NT2/D1 (cell line): ENCODE data around the gene INSYN1.
"Not testable (repeated sequence)": the region's sequence is repeated elsewhere in the genome, so short reads cannot be mapped to it uniquely, and the experiment has no call there.

Source experiments
- DNase-seq: peaks from one replicate; pipeline ENCODE4 v3.0.0-alpha.2; 2011; ENCODE audit warnings: low read depth, low spot score
- H3K27me3 ChIP-seq: 2 replicates; pipeline ENCODE4 v1.6.0; 2011; ENCODE audit warnings: mild to moderate bottlenecking; ENCODE audit not compliant: insufficient read length, insufficient read depth
- H3K36me3 ChIP-seq: 2 replicates; pipeline ENCODE4 v1.6.1; 2011; ENCODE audit warnings: mild to moderate bottlenecking, low read length, mixed read lengths; ENCODE audit not compliant: insufficient read depth, insufficient read length
- H3K4me1 ChIP-seq: 2 replicates; pipeline ENCODE4 v1.5.1; 2011; ENCODE audit not compliant: insufficient read depth, insufficient read length
- H3K4me3 ChIP-seq: 2 replicates; pipeline ENCODE4 v1.5.1; 2011; ENCODE audit warnings: low read depth; ENCODE audit not compliant: insufficient read length
- H3K9ac ChIP-seq: 2 replicates; pipeline ENCODE4 v1.6.0; 2011; ENCODE audit warnings: low read depth; ENCODE audit not compliant: insufficient read length
- H3K9me3 ChIP-seq: 2 replicates; pipeline ENCODE4 v1.5.1; 2011; ENCODE audit warnings: mild to moderate bottlenecking, low read length; ENCODE audit not compliant: insufficient read depth
- SUZ12 ChIP-seq: IDR thresholded peaks from 2 replicates; pipeline ENCODE4 v1.6.1; 2011; ENCODE audit not compliant: insufficient read length, insufficient read depth; ENCODE audit errors: extremely low read depth
- YY1 ChIP-seq: IDR thresholded peaks from 2 replicates; pipeline ENCODE4 v1.6.1; 2011; ENCODE audit not compliant: insufficient read length, insufficient read depth
- ZNF274 ChIP-seq: IDR thresholded peaks from 2 replicates; pipeline ENCODE4 v1.6.1; 2011; ENCODE audit warnings: mild to moderate bottlenecking, low read depth, low read length

Gene INSYN1

DNA sequence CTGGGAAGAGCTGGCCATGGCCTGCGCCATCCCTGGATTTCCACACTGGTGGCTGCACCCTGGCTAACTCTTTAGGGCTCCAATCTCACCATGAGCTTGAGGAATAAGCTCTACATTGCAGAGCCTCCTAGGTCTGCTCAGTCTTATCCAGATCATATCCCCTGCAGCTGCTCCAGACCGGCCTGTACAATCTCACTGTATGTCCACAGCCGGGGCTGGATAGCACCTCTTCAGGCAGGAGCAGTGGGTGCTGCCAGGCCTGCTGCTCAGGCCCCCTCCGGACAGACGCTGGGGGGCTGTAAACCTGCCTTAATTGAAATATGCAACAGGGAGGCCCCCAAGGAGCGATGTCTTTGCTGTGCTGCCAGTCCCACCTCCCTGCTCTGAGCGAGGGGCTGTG, 15.6 kb downstream of the INSYN1 start:
- H3K27me3 ChIP-seq: no peaks in the 10 kb centered on the region
- no peak overlapping the region for H3K4me3 ChIP-seq
- H3K9ac ChIP-seq: no peak overlapping the region
- TF ChIP-seq SUZ12 (no peak), ZNF274 (no peak), YY1 (no peak)
- H3K9me3 ChIP-seq: no peaks in the 10 kb centered on the region
- peaks cover 19% of the 10 kb centered on the region for H3K36me3 ChIP-seq
- peaks cover 13% of the 10 kb centered on the region for H3K4me1 ChIP-seq
- no peak for DNase-seq

- Histone ChIP-seq H3K36me3 (no peaks in the 10 kb centered on the region), H3K27me3 (no peaks in the 10 kb centered on the region), H3K4me3 (no peak overlapping the region), H3K9me3 (no peaks in the 10 kb centered on the region), H3K4me1 (peaks cover 2% of the 10 kb centered on the region), H3K9ac (no peak overlapping the region)
- TF ChIP-seq SUZ12 (no peak), YY1 (no peak), ZNF274 (no peak)
- no peak for DNase-seq
These were observed 20.2 kb downstream of the INSYN1 start for GRCh38 chr15:73732930-73733329.

DNA sequence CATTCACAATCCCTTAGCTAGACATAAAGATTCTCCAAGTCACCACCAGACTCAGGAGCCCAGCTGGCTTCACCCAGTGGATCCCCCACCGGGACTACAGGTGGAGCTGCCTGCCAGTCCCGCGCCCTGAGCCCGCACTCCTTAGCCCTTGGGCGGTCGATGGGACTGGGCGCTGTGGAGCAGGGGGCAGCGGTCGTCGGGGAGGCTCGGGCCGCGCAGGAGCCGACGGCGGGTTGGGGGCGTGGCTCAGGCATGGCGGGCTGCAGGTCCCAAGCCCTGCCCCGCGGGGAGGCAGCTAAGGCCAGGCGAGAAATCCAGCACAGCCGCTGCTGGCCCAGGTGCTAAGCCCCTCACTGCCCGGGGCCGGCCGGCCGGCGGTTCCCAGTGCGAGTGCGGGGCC, 21.1 kb downstream of the INSYN1 start:
- not testable (repeated sequence) for H3K9ac ChIP-seq, H3K4me1 ChIP-seq, DNase-seq, H3K36me3 ChIP-seq, H3K9me3 ChIP-seq, H3K4me3 ChIP-seq, H3K27me3 ChIP-seq

GRCh38 chr15:73727330-73727976, 25.7 kb downstream of the INSYN1 start:
- TF ChIP-seq SUZ12 (no peak), ZNF274 (no peak), YY1 (no peak)
- no peak overlapping the region for H3K4me3 ChIP-seq
- no peak for DNase-seq
- H3K27me3 ChIP-seq: no peaks in the 10 kb centered on the region
- H3K9me3 ChIP-seq: no peaks in the 10 kb centered on the region
- no peak overlapping the region for H3K9ac ChIP-seq
- peaks cover 6% of the 10 kb centered on the region for H3K4me1 ChIP-seq
- H3K36me3 ChIP-seq: no peaks in the 10 kb centered on the region

GRCh38 chr15:73724212-73724611, 28.9 kb downstream of the INSYN1 start:
- Histone ChIP-seq H3K27me3 (no peaks in the 10 kb centered on the region), H3K9ac (no peak overlapping the region), H3K36me3 (no peaks in the 10 kb centered on the region), H3K4me3 (no peak overlapping the region), H3K9me3 (no peaks in the 10 kb centered on the region), H3K4me1 (peaks cover 6% of the 10 kb centered on the region)
- no peak for TF ChIP-seq SUZ12
- no peak for TF ChIP-seq YY1
- no peak for TF ChIP-seq ZNF274
- no peak for DNase-seq

- H3K27me3 ChIP-seq: no peaks in the 10 kb centered on the region
- H3K9ac ChIP-seq: no peak overlapping the region
- no peak for DNase-seq
- TF ChIP-seq YY1 (no peak), SUZ12 (no peak), ZNF274 (no peak)
- H3K36me3 ChIP-seq: no peaks in the 10 kb centered on the region
- no peak overlapping the region for H3K4me3 ChIP-seq
- H3K4me1 ChIP-seq: peaks cover 4% of the 10 kb centered on the region
- H3K9me3 ChIP-seq: no peaks in the 10 kb centered on the region
These were observed 30.0 kb downstream of the INSYN1 start for GRCh38 chr15:73723191-73723590.

- Histone ChIP-seq H3K9ac (no peak overlapping the region), H3K4me3 (no peak overlapping the region), H3K36me3 (no peaks in the 10 kb centered on the region), H3K4me1 (peaks cover 4% of the 10 kb centered on the region), H3K9me3 (no peaks in the 10 kb centered on the region), H3K27me3 (no peaks in the 10 kb centered on the region)
- no peak for TF ChIP-seq YY1
- TF ChIP-seq ZNF274: no peak
- TF ChIP-seq SUZ12: no peak
- no peak for DNase-seq
These were observed 30.7 kb downstream of the INSYN1 start for GRCh38 chr15:73722425-73722824.
